GM06990 (cell line): Measurements from ENCODE around the gene FBXO41.

Experiments
- DNase-seq: peaks from one replicate; pipeline ENCODE4 v3.0.0-alpha.2; 2011; ENCODE audit not compliant: insufficient read length; ENCODE audit errors: extremely low read depth
- H3K27me3 ChIP-seq: replicated peaks from 2 replicates; pipeline ENCODE4 v1.6.0; 2011; ENCODE audit warnings: low read length; ENCODE audit not compliant: control insufficient read depth, insufficient read depth
- H3K36me3 ChIP-seq: 2 replicates; pipeline ENCODE4 v1.5.1; 2011; ENCODE audit warnings: low read length; ENCODE audit not compliant: control insufficient read depth, insufficient read depth
- H3K4me3 ChIP-seq: replicated peaks from 2 replicates; pipeline ENCODE4 v1.5.1; 2011; ENCODE audit warnings: low read depth, mild to moderate bottlenecking, control low read depth, low read length
- TF ChIP-seq, protein P1 (sequence below): IDR thresholded peaks from 2 replicates; pipeline ENCODE4 v1.5.1; 2011; ENCODE audit warnings: low read length, control low read depth, mild to moderate bottlenecking, inconsistent platforms; ENCODE audit not compliant: insufficient read depth, poor library complexity, severe bottlenecking

Gene FBXO41, protein sequence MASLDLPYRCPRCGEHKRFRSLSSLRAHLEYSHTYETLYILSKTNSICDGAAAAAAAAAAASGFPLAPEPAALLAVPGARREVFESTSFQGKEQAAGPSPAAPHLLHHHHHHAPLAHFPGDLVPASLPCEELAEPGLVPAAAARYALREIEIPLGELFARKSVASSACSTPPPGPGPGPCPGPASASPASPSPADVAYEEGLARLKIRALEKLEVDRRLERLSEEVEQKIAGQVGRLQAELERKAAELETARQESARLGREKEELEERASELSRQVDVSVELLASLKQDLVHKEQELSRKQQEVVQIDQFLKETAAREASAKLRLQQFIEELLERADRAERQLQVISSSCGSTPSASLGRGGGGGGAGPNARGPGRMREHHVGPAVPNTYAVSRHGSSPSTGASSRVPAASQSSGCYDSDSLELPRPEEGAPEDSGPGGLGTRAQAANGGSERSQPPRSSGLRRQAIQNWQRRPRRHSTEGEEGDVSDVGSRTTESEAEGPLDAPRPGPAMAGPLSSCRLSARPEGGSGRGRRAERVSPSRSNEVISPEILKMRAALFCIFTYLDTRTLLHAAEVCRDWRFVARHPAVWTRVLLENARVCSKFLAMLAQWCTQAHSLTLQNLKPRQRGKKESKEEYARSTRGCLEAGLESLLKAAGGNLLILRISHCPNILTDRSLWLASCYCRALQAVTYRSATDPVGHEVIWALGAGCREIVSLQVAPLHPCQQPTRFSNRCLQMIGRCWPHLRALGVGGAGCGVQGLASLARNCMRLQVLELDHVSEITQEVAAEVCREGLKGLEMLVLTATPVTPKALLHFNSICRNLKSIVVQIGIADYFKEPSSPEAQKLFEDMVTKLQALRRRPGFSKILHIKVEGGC

GRCh38 chr2:73284296-73285158 lies at the start of gene FBXO41:
TSS of gene FBXO41 (minus strand) at chr2:73284478. CDS start at chr2:73269630, 14,848 bp downstream.
- TF ChIP-seq, protein P1, sequence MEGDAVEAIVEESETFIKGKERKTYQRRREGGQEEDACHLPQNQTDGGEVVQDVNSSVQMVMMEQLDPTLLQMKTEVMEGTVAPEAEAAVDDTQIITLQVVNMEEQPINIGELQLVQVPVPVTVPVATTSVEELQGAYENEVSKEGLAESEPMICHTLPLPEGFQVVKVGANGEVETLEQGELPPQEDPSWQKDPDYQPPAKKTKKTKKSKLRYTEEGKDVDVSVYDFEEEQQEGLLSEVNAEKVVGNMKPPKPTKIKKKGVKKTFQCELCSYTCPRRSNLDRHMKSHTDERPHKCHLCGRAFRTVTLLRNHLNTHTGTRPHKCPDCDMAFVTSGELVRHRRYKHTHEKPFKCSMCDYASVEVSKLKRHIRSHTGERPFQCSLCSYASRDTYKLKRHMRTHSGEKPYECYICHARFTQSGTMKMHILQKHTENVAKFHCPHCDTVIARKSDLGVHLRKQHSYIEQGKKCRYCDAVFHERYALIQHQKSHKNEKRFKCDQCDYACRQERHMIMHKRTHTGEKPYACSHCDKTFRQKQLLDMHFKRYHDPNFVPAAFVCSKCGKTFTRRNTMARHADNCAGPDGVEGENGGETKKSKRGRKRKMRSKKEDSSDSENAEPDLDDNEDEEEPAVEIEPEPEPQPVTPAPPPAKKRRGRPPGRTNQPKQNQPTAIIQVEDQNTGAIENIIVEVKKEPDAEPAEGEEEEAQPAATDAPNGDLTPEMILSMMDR: peak; percentile 7
- H3K4me3 ChIP-seq: peak within 1 kb of the TSS; percentile 89
- no peaks in the 10 kb centered on the region; the same call in 1 of the 2 replicates for H3K27me3 ChIP-seq
- DNase-seq: peak; percentile 92
- peaks cover 2% of the 10 kb centered on the region for H3K36me3 ChIP-seq

DNA sequence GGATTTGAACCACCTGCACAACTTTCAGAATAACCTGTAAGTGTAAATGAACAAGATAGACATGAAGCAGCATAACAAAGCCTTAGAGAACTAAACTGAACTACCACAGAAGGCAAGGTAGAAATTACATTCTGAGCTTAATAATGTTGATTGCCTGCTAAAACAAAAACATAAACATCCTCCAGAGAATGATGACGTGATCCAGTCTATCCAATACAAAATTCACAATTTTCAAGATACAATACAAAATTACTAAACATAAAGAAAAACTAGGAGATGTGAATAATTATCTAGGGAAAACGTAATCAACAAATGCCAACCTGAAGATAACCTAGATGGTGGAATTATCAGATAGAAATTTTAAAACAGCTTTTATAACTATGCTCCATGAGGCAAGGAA lies 49.8 kb upstream of the FBXO41 start:
- no peak for DNase-seq
- Histone ChIP-seq H3K4me3 (no peak overlapping the region), H3K27me3 (no peaks in the 10 kb centered on the region), H3K36me3 (no peaks in the 10 kb centered on the region)
- TF ChIP-seq, protein P1: no peak

DNA sequence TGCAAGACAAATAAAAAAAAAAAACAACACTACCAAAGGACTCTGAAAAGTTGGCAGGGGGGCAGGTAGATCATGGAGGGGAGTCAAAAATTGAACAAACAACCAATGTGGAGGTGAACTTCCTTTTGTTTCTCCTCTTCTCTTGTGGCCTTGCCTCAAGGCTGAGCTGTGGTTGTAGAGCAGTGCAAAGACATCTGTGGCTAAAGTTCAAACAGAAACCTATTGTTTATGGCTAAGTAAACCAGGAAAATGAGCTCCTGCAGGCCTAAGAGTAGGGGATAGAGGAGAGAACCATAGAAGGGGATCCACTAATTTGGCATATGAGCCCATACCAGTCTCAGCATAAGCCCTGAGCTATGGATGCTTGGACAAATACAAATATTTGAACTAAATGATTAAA lies 49.3 kb upstream of the FBXO41 start:
- H3K27me3 ChIP-seq: no peaks in the 10 kb centered on the region
- TF ChIP-seq, protein P1: no peak
- H3K36me3 ChIP-seq: no peaks in the 10 kb centered on the region
- no peak for DNase-seq
- H3K4me3 ChIP-seq: no peak overlapping the region

DNA sequence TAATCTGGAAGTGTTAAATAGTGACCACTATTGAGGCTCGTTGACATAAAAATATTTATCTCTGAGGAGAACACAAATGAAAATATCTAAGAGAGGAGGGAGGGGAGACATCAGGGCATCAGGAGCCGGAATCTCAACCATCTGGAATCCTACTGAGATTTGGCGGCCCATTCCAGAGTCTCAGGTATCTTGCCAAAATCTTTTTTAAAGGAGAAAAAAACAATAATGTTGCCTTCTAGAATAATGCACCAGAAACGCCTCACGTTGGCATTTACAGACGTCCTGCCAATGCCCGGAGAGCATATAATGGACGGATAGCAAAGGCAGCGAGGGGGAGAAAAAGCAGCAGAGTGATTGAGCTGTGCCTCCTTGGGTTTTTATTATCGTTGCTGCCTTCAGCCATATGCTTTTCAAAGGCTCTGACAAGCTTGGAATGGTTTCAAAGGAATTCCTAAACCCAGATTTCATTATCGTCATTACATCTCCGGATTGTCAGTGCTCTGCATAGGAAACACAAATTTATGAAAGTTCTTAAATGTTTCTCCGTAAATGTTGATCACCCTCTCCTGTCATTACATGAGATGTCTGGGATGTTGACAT lies 39.9 kb upstream of the FBXO41 start:
- TF ChIP-seq, protein P1: no peak
- DNase-seq: no peak
- H3K4me3 ChIP-seq: no peak overlapping the region
- H3K27me3 ChIP-seq: no peaks in the 10 kb centered on the region; the same call in 1 of the 2 replicates
- H3K36me3 ChIP-seq: no peaks in the 10 kb centered on the region

- H3K27me3 ChIP-seq: no peaks in the 10 kb centered on the region; the same call in 1 of the 2 replicates
- H3K4me3 ChIP-seq: no peak overlapping the region
- TF ChIP-seq, protein P1: no peak
- no peak for DNase-seq
- no peaks in the 10 kb centered on the region for H3K36me3 ChIP-seq
These were observed 39.3 kb upstream of the FBXO41 start for GRCh38 chr2:73323551-73323950.
